COR-L47 (cell line): ENCODE results near the gene CHD5.

Source experiments
- DNase-seq: peaks from one replicate; lab custom pipeline; 2025; lab: John Stamatoyannopoulos, UW

Gene CHD5

DNA sequence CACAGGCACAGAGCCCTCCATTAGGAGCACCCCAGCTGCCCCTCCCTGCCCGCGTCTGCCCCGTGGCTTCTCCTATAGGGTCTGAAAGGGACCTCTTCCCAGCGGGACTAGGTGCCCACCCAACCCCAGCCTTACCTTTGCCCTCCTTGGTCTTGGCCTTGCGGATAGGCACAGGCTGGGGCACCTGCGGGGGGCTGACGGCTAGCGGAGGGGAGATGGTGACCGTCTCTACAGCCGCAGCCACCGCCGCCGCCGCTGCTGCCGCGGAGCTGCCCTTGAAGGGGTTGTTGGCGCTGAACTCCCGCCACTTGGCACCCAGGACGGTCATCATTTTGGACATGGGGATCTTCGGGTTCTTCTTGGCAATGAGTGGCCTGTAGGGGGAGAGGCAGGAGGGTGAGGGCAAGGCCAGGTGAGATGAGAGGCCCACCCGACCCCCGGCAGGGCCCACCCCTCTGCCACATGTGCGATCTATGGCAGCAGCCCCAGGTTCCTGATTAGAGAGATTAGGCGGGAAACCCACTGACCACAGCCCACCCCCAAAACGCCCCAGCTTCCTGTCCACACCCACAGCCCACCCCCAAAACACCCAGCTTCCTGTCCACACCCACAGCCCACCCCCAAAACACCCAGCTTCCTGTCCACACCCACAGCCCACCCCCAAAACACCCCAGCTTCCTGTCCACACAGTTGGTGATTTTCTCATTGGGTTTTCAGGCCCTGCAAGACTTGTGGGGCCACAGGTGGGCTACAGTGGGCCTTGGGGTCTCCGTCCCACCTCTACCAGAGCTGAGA is 25.4 kb downstream of the CHD5 start:
- no peak for DNase-seq

- no peak for DNase-seq
Observed at GRCh38 chr1:6152882-6153281, 27.2 kb downstream of the CHD5 start.

DNA sequence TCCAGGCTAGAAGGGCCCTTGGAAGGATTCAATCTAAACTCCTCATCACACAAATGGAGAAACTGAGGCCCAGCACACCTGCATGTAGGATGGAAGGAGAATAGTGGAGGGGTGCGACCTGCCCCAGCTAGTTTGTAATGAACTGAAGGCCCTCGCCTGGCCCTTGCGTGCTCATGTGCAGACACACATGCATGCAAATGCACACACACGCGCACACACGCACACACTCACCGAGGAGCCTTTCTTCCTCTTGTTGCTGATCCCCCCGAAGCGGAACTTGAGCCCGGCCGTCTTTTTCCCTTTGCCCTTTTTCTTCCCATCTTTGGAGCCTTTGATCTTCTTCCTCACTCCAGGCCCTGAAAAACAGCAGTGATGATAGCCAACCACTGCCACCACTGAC is 27.9 kb downstream of the CHD5 start:
- no peak for DNase-seq

DNA sequence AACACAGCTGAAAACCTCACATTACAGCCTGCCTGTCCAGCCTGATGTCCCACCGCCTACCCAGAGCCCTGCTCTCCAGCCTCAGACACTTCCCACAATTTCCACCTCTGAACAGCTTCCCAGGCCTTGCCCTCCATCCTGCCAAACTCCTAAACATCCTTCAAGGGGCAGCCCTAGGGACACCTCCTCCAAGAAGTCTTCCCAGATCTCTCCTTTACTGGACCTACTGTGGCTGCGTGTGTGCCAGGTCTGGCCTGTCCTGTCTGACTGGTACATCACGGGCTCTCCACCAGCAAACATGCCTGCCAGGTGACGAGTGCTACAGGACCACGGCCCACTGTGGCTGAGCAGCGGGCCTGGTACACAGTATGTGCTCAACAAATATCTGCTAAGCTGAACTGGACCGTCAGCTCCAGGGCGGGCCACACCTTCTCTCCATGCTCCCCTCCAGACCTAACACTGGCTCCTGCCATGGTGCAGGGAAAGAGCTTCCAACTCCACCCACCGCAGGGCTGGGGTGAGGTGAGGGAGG is 28.8 kb downstream of the CHD5 start:
- DNase-seq: no peak

DNA sequence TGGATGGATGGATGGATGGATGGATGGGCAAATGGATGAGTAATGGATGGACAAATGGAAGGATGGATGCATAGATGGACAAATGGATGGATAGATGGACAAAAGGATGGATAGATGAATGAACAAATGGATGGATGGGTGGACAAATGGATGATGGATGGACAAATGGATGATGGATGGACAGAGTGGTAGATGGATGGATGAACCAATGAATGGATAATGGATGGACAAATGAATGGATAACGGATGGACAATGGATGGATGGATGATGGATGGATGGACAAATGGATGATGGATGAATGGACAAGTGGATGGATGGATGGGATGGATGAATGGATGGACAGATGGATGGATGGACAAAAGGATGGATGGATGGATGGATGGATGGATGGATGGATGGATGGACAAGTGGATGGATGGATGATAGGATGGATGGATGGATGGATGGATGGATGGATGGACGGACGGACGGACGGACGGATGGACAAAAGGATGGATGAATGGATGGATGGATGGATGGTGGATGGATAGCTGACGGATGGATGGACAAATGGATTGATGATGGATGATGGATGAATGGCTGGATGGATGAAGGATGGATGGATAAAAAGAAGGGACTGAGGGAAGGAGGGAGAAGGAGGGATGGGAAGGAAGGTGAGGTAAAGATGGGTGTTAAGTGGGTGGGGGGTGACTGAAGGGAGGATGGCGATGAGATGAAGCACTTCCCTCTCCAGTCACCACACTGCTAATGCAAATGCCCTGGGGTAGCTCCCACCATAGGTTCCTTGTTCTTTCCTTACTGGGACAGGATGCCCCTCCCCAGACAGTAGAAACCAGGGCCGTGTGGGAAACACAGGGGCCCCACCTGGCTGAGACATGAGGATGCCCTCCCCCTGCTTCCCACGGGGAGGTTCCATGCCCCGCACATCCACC is 29.8 kb downstream of the CHD5 start:
- DNase-seq: no peak

- no peak for DNase-seq
Observed at GRCh38 chr1:6149597-6149996, 30.5 kb downstream of the CHD5 start.

- DNase-seq: no peak
Observed at GRCh38 chr1:6148497-6149241, 31.5 kb downstream of the CHD5 start.

DNA sequence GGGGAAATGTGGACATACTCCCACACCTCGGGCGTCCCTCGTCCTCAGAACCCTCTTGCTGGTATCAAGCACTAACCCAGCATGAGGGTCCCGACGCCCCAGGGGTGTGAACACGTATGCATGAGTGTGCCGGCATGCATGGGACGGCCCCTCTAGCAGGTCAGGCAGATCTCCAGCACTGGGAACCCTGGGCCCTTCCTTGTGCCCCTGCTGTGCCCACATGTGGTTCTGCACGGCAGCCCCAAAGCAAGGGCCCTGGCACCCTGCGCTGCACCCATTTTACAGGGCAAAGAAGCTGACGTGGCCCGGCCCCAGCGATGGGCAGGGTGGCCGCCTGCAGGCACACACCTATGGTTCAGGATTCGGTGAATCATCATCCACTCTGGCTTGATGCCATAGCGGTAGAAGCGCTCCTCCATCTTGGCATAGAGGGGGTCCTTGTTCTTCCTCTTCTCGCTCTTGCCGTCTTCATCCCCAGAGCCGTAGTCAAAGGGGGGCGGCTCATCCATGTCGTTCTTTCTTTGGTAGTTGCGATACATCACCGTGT is 34.2 kb downstream of the CHD5 start:
- no peak for DNase-seq

DNA sequence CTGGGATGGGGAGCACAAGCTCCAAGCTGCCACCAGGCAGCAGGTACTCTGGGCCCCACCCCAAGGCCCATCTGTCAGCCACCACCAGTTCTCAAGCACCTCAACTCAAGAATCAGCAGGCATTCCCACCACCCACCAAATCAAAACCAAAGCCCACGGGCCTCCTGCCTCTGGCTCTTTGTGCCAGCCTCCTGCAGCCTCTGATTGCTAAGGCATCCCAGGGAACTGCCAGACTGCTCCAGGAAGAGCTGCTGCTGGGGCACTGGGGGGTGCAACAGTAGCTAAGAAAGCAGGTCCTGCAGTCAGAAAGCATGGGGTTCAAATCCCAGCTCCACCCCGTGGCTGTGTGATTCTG is 34.7 kb downstream of the CHD5 start:
- no peak for DNase-seq

- DNase-seq: no peak
Observed at GRCh38 chr1:6144647-6145395, 35.3 kb downstream of the CHD5 start.

- no peak for DNase-seq
Observed at GRCh38 chr1:6144175-6144574, 35.9 kb downstream of the CHD5 start.

GRCh38 chr1:6143395-6143794 is 36.7 kb downstream of the CHD5 start:
- DNase-seq: no peak

DNA sequence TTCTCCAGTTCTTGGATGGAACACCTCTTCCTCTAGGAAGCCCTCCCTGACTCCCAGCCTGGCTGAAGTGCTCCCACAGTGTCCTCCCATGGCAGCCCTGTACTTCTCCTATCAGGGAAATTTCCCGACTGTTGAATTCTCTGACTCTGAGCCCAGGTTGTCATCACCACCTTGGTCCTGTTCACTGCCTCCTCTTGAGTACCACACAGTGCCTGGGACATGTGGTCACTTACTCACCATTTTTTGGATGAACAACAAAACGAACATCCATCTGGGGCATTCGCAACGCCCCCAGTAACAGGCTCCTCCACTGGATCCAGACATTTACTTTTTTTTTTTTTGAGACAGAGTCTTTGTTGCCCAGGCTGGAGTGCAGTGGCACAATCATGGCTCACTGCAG is 37.4 kb downstream of the CHD5 start:
- no peak for DNase-seq

DNA sequence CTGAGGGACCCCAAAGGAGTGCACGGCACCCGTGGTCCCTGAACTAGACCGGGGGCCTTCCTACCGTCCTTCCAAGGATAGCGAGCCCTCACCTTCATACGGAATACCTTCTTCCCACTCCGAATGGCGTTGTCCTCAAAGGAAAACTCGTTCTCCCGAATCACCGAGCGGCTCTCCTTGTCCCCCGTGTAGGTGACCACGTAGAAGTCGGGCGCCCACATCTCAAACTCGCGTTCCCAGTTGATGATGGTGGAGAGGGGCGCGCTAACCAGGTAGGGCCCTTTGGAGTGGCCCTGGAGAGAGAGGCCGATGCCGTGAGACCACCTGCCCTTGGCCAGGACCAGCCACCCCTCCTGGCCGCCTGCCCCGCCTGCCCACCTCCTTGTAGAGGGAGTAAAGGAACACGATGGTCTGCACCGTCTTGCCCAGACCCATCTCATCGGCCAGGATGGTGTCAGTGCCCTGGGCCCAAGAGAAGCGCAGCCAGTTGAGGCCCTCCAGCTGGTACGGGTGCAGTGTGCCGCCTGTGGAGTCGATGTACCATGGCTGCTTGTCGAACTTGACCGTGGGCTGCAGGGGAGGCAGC is 38.0 kb downstream of the CHD5 start:
- DNase-seq: no peak

DNA sequence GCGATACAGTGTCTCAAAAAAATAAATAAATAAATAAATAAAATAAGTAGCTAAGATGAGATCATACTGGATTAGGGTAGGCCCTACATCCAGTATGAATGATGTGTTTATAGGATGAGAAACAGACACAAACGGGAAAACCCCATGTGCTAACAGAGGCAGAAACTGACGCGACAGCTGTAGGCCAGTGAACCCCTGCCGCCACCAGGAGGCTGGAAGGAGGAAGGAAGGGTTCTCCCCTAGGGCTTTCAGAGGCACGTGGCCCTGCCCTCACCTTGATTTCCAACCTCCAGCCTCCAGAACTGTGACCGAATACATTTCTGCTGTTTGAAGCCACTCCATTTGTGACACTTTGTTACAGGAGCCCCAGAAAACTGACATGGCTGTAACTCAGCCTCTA is 38.5 kb downstream of the CHD5 start:
- no peak for DNase-seq

- DNase-seq: no peak
Observed at GRCh38 chr1:6140413-6140812, 39.7 kb downstream of the CHD5 start.

GRCh38 chr1:6137758-6138157 is 42.4 kb downstream of the CHD5 start:
- no peak for DNase-seq

DNA sequence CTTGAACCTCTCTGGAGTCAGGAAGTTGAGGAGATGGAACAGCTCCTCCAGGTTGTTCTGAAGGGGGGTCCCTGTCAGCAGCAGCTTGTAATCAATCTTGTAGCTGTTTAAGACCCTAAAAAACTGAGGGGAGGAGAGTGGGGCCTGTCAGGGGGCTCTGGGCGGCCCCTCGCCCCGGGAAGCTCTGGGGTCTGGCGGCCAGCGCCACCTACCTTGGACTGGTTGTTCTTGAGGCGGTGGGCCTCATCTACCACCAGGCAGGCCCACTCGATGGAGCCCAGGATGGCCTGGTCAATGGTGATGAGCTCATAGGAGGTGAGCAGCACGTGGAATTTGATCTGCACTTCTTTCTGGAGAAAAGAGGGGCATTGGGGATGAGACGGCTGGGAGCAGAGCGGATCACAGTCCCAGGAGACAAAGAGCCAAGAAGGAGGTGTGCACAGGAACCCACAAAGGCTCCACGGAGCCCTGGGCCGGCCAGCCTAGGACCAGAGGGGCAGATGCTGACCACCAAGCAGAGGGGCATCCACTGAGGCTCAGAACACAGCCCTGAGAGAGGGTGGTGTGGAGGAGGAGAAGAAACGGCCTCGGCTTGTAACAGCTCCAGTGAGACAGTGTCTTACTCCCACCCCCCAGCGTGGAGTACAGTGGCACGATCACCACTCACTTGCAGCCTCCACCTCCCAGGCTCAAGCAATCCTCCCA is 43.5 kb downstream of the CHD5 start:
- no peak for DNase-seq

- DNase-seq: no peak
Observed at GRCh38 chr1:6134741-6135510, 45.2 kb downstream of the CHD5 start.

GRCh38 chr1:6134206-6134605 is 45.9 kb downstream of the CHD5 start:
- no peak for DNase-seq
